Stimulated activated CD8-positive, alpha-beta memory T cell treated with anti-CD3 and anti-CD28 coated beads, Interleukin-7, amount 100 ng/mL, for 1 hour (primary cell): ENCODE measurements around the gene SPATA33.
"Not testable (repeated sequence)": the region's sequence is repeated elsewhere in the genome, so short reads cannot be mapped to it uniquely, and the experiment has no call there.

ENCODE experiments used
- DNase-seq, 2 donors: peaks; one replicate each; pipeline ENCODE4 v3.0.0-alpha.2; 2020; ENCODE audit warnings: low read depth in 2 of 2

SPATA33 gene

GRCh38 chr16:89664238-89664637, 6.6 kb downstream of the SPATA33 start:
- not testable (repeated sequence) for DNase-seq

GRCh38 chr16:89667000-89667399, 9.4 kb downstream of the SPATA33 start:
- DNase-seq = not testable (repeated sequence)

- DNase-seq = no peak
Measured at GRCh38 chr16:89667633-89668032, 10.0 kb downstream of the SPATA33 start.

GRCh38 chr16:89668790-89669158, 11.1 kb downstream of the SPATA33 start:
- DNase-seq = no peak

GRCh38 chr16:89669755-89670154, 12.1 kb downstream of the SPATA33 start:
- no peak for DNase-seq

GRCh38 chr16:89670496-89671431, 13.1 kb downstream of the SPATA33 start:
- no peak for DNase-seq

GRCh38 chr16:89671565-89671964, 13.9 kb downstream of the SPATA33 start:
- DNase-seq = not testable (repeated sequence)

- no peak for DNase-seq
Measured at GRCh38 chr16:89672177-89672941, 14.7 kb downstream of the SPATA33 start.

- DNase-seq = no peak
Measured at GRCh38 chr16:89678258-89678657, 20.6 kb downstream of the SPATA33 start.

GRCh38 chr16:89685916-89686315, 28.3 kb downstream of the SPATA33 start:
- no peak for DNase-seq

- DNase-seq = peak; percentile 82 to 85
Measured at GRCh38 chr16:89686520-89687091, 29.0 kb downstream of the SPATA33 start, which contains the start of gene CDK10. TSS of gene CDK10 (plus strand) at chr16:89686689. CDS start at chr16:89686711, 22 bp downstream.

GRCh38 chr16:89687092-89687940, 29.7 kb downstream of the SPATA33 start:
- no peak for DNase-seq

GRCh38 chr16:89688395-89688794, 30.8 kb downstream of the SPATA33 start:
- DNase-seq = no peak

- DNase-seq = no peak
Measured at GRCh38 chr16:89689142-89689541, 31.5 kb downstream of the SPATA33 start.

- DNase-seq = not testable (repeated sequence)
Measured at GRCh38 chr16:89689621-89690020, 32.0 kb downstream of the SPATA33 start.

- DNase-seq = no peak
Measured at GRCh38 chr16:89690392-89690901, 32.8 kb downstream of the SPATA33 start.

- no peak for DNase-seq
Measured at GRCh38 chr16:89691231-89691985, 33.8 kb downstream of the SPATA33 start.

GRCh38 chr16:89691986-89692569, 34.4 kb downstream of the SPATA33 start:
- no peak for DNase-seq

GRCh38 chr16:89693289-89693731, 35.7 kb downstream of the SPATA33 start:
- no peak for DNase-seq
